Trophoblast cell (in vitro differentiated cells and primary cell): ENCODE data around the gene PIK3AP1.

Experiments
- DNase-seq, 2 donors: peaks; one replicate each; pipeline ENCODE4 v3.0.0-alpha.2; 2016
- H2AFZ ChIP-seq: 2 replicates; pipeline ENCODE4 v1.6.1; 2013; ENCODE audit warnings: low read length, moderate library complexity, mild to moderate bottlenecking; ENCODE audit not compliant: insufficient read depth, poor library complexity
- H2AK5ac ChIP-seq: 2 replicates; pipeline ENCODE4 v1.6.1; 2013; ENCODE audit warnings: mild to moderate bottlenecking, low read length
- H2BK120ac ChIP-seq: 2 replicates; pipeline ENCODE4 v1.6.1; 2013; ENCODE audit warnings: low read length, mild to moderate bottlenecking, moderate library complexity; ENCODE audit not compliant: insufficient read depth, poor library complexity
- H2BK12ac ChIP-seq: 2 replicates; pipeline ENCODE4 v1.6.1; 2013; ENCODE audit warnings: mild to moderate bottlenecking, low read length, moderate library complexity
- H2BK5ac ChIP-seq: 2 replicates; pipeline ENCODE4 v1.6.1; 2013; ENCODE audit warnings: low read length, low read depth, moderate library complexity, mild to moderate bottlenecking; ENCODE audit not compliant: poor library complexity
- H3K14ac ChIP-seq: 2 replicates; pipeline ENCODE4 v1.6.1; 2013; ENCODE audit warnings: mild to moderate bottlenecking, low read length
- H3K18ac ChIP-seq: 2 replicates; pipeline ENCODE4 v1.6.1; 2013; ENCODE audit warnings: mild to moderate bottlenecking, low read length
- H3K23ac ChIP-seq: 2 replicates; pipeline ENCODE4 v1.6.1; 2013; ENCODE audit warnings: low read length
- H3K27ac ChIP-seq: 2 replicates; pipeline ENCODE4 v1.5.1; 2013; ENCODE audit warnings: low read depth, mild to moderate bottlenecking, inconsistent platforms, low read length, moderate library complexity
- H3K27me3 ChIP-seq: 2 replicates; pipeline ENCODE4 v1.6.1; 2013; ENCODE audit warnings: inconsistent platforms, mild to moderate bottlenecking, low read length, moderate library complexity; ENCODE audit not compliant: insufficient read depth
- H3K36me3 ChIP-seq, 2 experiments: 1 replicate in 1 of 2; 2 replicates in 1 of 2; pipeline ENCODE4 v1.6.1; 2013; ENCODE audit warnings: low read length in 2 of 2, mild to moderate bottlenecking in 2 of 2, moderate library complexity in 1 of 2; ENCODE audit not compliant: insufficient read depth in 2 of 2, control insufficient read depth in 1 of 2
- H3K4ac ChIP-seq: 2 replicates; pipeline ENCODE4 v1.6.1; 2013; ENCODE audit warnings: low read depth, mild to moderate bottlenecking, low read length, moderate library complexity
- H3K4me1 ChIP-seq, 2 experiments: 1 replicate in 1 of 2; 2 replicates in 1 of 2; pipeline ENCODE4 v1.6.1; 2013; ENCODE audit warnings: low read length in 2 of 2, mild to moderate bottlenecking in 2 of 2, moderate library complexity in 1 of 2; ENCODE audit not compliant: insufficient read depth in 2 of 2, control insufficient read depth in 1 of 2
- H3K4me2 ChIP-seq: 2 replicates; pipeline ENCODE4 v1.6.1; 2013; ENCODE audit warnings: inconsistent platforms, mild to moderate bottlenecking, low read length, moderate library complexity
- H3K4me3 ChIP-seq: 2 replicates; pipeline ENCODE4 v1.5.1; 2013; ENCODE audit warnings: mild to moderate bottlenecking, low read depth, low read length, inconsistent platforms
- H3K79me1 ChIP-seq: one replicate; pipeline ENCODE4 v1.6.1; 2013; ENCODE audit warnings: low read length
- H3K79me2 ChIP-seq: 2 replicates; pipeline ENCODE4 v1.6.1; 2013; ENCODE audit warnings: low read length, mild to moderate bottlenecking; ENCODE audit not compliant: control insufficient read depth, insufficient read depth, poor library complexity
- H3K9ac ChIP-seq: 2 replicates; pipeline ENCODE4 v1.6.1; 2013; ENCODE audit warnings: mild to moderate bottlenecking, low read length
- H3K9me3 ChIP-seq: 2 replicates; pipeline ENCODE4 v1.6.1; 2013; ENCODE audit warnings: low read depth, mild to moderate bottlenecking, control low read depth, inconsistent platforms, low read length; ENCODE audit not compliant: insufficient read depth
- H4K12ac ChIP-seq: 2 replicates; pipeline ENCODE4 v1.6.1; 2013; ENCODE audit warnings: low read depth, mild to moderate bottlenecking, low read length, moderate library complexity
- H4K8ac ChIP-seq: 2 replicates; pipeline ENCODE4 v1.6.1; 2013; ENCODE audit warnings: low read depth, mild to moderate bottlenecking, low read length, moderate library complexity
- H4K91ac ChIP-seq: one replicate; pipeline ENCODE4 v1.6.1; 2013; ENCODE audit warnings: low read depth, mild to moderate bottlenecking, low read length, moderate library complexity
- whole genome bisulfite sequencing: extraction: QIAGEN DNeasy Blood & Tissue Kit; methylation state at CpG from one replicate; pipeline ENCODE4 v1.1.7; 2013; ENCODE audit warnings: missing lambda C conversion rate; ENCODE audit not compliant: insufficient read length, insufficient coverage; ENCODE audit errors: extremely low coverage; 5-methylcytosine and 5-hydroxymethylcytosine counted together

Gene PIK3AP1

GRCh38 chr10:96650958-96651357 is 69.4 kb downstream of the PIK3AP1 start:
- WGBS: no CpG with 5 or more reads among the region's 7 CpGs
- H3K36me3 ChIP-seq: no peaks in the 10 kb centered on the region
- H4K8ac ChIP-seq: no peak overlapping the region

DNA sequence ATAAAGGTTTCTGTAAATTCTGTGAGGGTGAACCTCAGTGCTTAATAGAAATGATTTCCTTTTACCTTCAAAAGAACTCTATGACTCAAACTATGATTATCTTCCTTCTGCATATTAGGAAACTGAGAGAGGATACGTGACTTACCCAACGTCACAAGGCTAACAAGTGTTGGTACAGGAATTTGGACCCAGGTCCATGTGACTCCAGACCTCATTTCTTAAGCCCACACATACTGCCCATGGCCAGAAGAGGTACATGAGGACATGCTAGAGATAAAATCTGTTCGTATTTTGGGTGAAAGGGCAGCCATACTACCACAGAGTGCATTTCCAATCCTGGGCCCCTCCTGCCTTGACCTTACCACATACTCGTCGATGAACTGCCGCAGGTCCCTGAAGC is 72.0 kb downstream of the PIK3AP1 start:
- Histone ChIP-seq H2BK5ac (no peak overlapping the region), H2AK5ac (no peak overlapping the region), H4K12ac (no peak overlapping the region), H3K79me2 (no peaks in the 10 kb centered on the region), H4K8ac (no peak overlapping the region), H3K18ac (no peak overlapping the region), H3K27ac (no peak overlapping the region), H3K9ac (no peak overlapping the region), H3K9me3 (no peaks in the 10 kb centered on the region), H4K91ac (no peak overlapping the region), H3K27me3 (no peaks in the 10 kb centered on the region), H3K4me1 (peaks cover 0 to 2% of the 10 kb centered on the region in 2 experiments), H3K4me2 (no peak overlapping the region), H3K36me3 (no peaks in the 10 kb centered on the region), H3K4me3 (no peak overlapping the region), H3K79me1 (no peaks in the 10 kb centered on the region), H2AFZ (no peak overlapping the region), H3K4ac (no peak overlapping the region), H3K23ac (no peak overlapping the region), H2BK120ac (no peak overlapping the region), H2BK12ac (no peak overlapping the region), H3K14ac (no peak overlapping the region)
- no CpG with 5 or more reads among the region's 6 CpGs for WGBS
- peak; percentile 75 to 83 for DNase-seq

More at GRCh38 chr10:96650958-96651357, 69.4 kb downstream of the PIK3AP1 start:
- Histone ChIP-seq H2BK5ac (no peak overlapping the region), H2AK5ac (no peak overlapping the region), H3K27me3 (no peaks in the 10 kb centered on the region), H3K4ac (no peak overlapping the region), H3K9me3 (peaks cover 1% of the 10 kb centered on the region), H3K4me1 (peaks cover 0 to 2% of the 10 kb centered on the region in 2 experiments), H4K91ac (no peak overlapping the region), H3K9ac (no peak overlapping the region), H3K79me1 (no peaks in the 10 kb centered on the region), H2AFZ (no peak overlapping the region), H3K4me3 (no peak overlapping the region), H3K18ac (no peak overlapping the region), H2BK120ac (no peak overlapping the region), H3K27ac (no peak overlapping the region), H2BK12ac (no peak overlapping the region), H3K23ac (no peak overlapping the region), H3K79me2 (no peaks in the 10 kb centered on the region), H3K14ac (no peak overlapping the region), H3K4me2 (no peak overlapping the region), H4K12ac (no peak overlapping the region)
- DNase-seq: no peak

DNA sequence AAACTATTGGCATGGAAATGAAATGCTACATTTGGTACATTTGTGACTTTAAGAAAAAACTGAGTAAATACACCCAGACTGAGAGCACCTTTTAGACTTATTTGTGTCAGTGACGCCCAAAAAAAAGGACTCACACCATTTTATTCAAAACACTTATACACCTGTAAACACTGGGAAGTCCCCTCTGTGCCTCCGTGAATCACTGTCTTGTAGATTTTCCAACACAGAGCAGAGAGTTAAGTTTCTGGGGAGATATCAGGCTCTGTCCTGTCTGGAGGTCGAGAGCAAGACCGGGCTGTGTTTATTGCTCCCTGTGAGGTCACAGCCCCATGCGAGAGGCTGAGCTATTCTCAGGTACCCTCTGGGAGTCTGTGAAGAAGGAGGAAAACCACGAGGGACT is 72.8 kb downstream of the PIK3AP1 start:
- Histone ChIP-seq H3K79me2 (no peaks in the 10 kb centered on the region), H2BK5ac (no peak overlapping the region)
- no CpG with 5 or more reads among the region's 6 CpGs for WGBS

GRCh38 chr10:96646751-96647166 is 73.6 kb downstream of the PIK3AP1 start:
- Histone ChIP-seq H3K14ac (no peak overlapping the region), H3K79me2 (no peaks in the 10 kb centered on the region), H4K8ac (no peak overlapping the region), H3K23ac (no peak overlapping the region), H3K79me1 (no peaks in the 10 kb centered on the region), H3K27me3 (no peaks in the 10 kb centered on the region), H3K27ac (no peak overlapping the region), H2BK5ac (no peak overlapping the region), H3K4me3 (no peak overlapping the region), H2BK12ac (no peak overlapping the region), H3K36me3 (no peaks in the 10 kb centered on the region), H2AK5ac (no peak overlapping the region), H4K91ac (no peak overlapping the region), H4K12ac (no peak overlapping the region), H3K4me1 (peaks cover 0 to 2% of the 10 kb centered on the region in 2 experiments), H3K9ac (no peak overlapping the region), H2BK120ac (no peak overlapping the region), H2AFZ (no peak overlapping the region), H3K4ac (no peak overlapping the region), H3K9me3 (no peaks in the 10 kb centered on the region), H3K4me2 (no peak overlapping the region), H3K18ac (no peak overlapping the region)
- no CpG with 5 or more reads among the region's 3 CpGs for WGBS
- peak in 1 of 2 donors; percentile 67 for DNase-seq

More for the DNA sequence above, 72.8 kb downstream of the PIK3AP1 start:
- peaks cover 0 to 2% of the 10 kb centered on the region in 2 experiments for H3K4me1 ChIP-seq
- H3K9ac ChIP-seq: no peak overlapping the region
- no peak overlapping the region for H2AK5ac ChIP-seq
- no peak overlapping the region for H4K91ac ChIP-seq
- H3K79me1 ChIP-seq: no peaks in the 10 kb centered on the region
- no peak overlapping the region for H3K4ac ChIP-seq
- no peak overlapping the region for H3K4me3 ChIP-seq
- H3K27ac ChIP-seq: no peak overlapping the region
- H2BK120ac ChIP-seq: no peak overlapping the region
- H3K27me3 ChIP-seq: no peaks in the 10 kb centered on the region
- no peak overlapping the region for H2AFZ ChIP-seq
- no peaks in the 10 kb centered on the region for H3K9me3 ChIP-seq
- H3K18ac ChIP-seq: no peak overlapping the region
- no peak overlapping the region for H2BK12ac ChIP-seq
- no peak overlapping the region for H3K14ac ChIP-seq
- no peaks in the 10 kb centered on the region for H3K36me3 ChIP-seq
- H4K12ac ChIP-seq: no peak overlapping the region
- H4K8ac ChIP-seq: no peak overlapping the region
- DNase-seq: no peak
- H3K4me2 ChIP-seq: no peak overlapping the region
- H3K23ac ChIP-seq: no peak overlapping the region
